ENCODE data around the gene OTOA. TPM values are rescaled to one million over a fixed set of nuclear protein-coding genes. Genes with fewer than 3 reads are reported as not detected.

The OTOA gene
- under 0.01 and 0.17 TPM in 2 replicates for total RNA-seq

GRCh38 chr16:21663889-21664647, at the start of gene OTOA:
Gene OTOA (plus strand): TSS chr16:21663968. CDS start chr16:21678515, 14,547 bp downstream.

GRCh38 chr16:21652453-21652852, 11.3 kb upstream of the OTOA start, which contains the start of gene IGSF6:
Gene IGSF6 (minus strand): TSS chr16:21652608. CDS start chr16:21652598, 10 bp downstream.

Other genes with a start within 250 kb of the OTOA start
- gene METTL9, start 64.4 kb upstream of the OTOA start, total RNA-seq, result 154 and 166 TPM in 2 replicates
- not detected in 2 replicates for gene IGSF6, start 11.4 kb upstream of the OTOA start, total RNA-seq
- 3.3 and 3.7 TPM in 2 replicates for gene NPIPB4, start 193.8 kb downstream of the OTOA start, total RNA-seq

Data from bronchus fibroblast of lung (primary cell).